Naive thymus-derived CD4-positive, alpha-beta T cell (primary cell): ENCODE data around the gene SLCO4A1. TPM values are rescaled to one million over a fixed set of nuclear protein-coding genes. Genes with fewer than 3 reads are reported as not detected.

Source experiments
- ATAC-seq: fragments of 150-1000 bp; cut with Tn5 transposase; 2 replicates; pipeline ENCODE4 v1.10.0; 2021; ENCODE audit warnings: mild to moderate bottlenecking, moderate library complexity
- CTCF ChIA-PET: fragments of 350-600 bp; sonication (Branson Sonifier 250); formaldehyde crosslinking; loops from one replicate; lab custom pipeline; 2021; ENCODE audit warnings: antibody characterized with exemption; lab: Charles Lee
- POLR2A ChIA-PET: fragments of 350-600 bp; sonication (Branson Sonifier 250); formaldehyde crosslinking; loops from one replicate; lab custom pipeline; 2021; ENCODE audit warnings: antibody characterized with exemption, inconsistent platforms; lab: Charles Lee
- DNase-seq, 9 donors: peaks; one replicate each; pipeline versions ENCODE4 v3.0.0 to v3.0.0-alpha.2; 2020 to 2022; ENCODE audit warnings: mixed read lengths in 1 of 9
- H3K27ac ChIP-seq: one replicate; pipeline ENCODE4 v1.7.0; 2013; ENCODE audit warnings: mild to moderate bottlenecking, low read depth, low read length, moderate library complexity
- H3K27me3 ChIP-seq, 2 donors: one replicate each; pipeline ENCODE4 v1.7.0; 2013; ENCODE audit warnings: low read length in 2 of 2, mild to moderate bottlenecking in 2 of 2, moderate library complexity in 2 of 2; ENCODE audit not compliant: control insufficient read depth in 2 of 2, insufficient read depth in 2 of 2
- H3K36me3 ChIP-seq, 3 experiments: 1 replicate in 2 of 3; 2 replicates in 1 of 3; pipeline ENCODE4 v1.7.0; 2013; ENCODE audit warnings: low read length in 3 of 3, mild to moderate bottlenecking in 3 of 3, moderate library complexity in 1 of 3; ENCODE audit not compliant: insufficient read depth in 3 of 3, control insufficient read depth in 2 of 3
- H3K4me1 ChIP-seq, 2 donors: one replicate each; pipeline ENCODE4 v1.7.0; 2013; ENCODE audit warnings: low read length in 2 of 2, mild to moderate bottlenecking in 2 of 2, moderate library complexity in 1 of 2; ENCODE audit not compliant: control insufficient read depth in 2 of 2, insufficient read depth in 2 of 2
- H3K4me3 ChIP-seq: 2 replicates; pipeline ENCODE4 v1.7.0; 2013; ENCODE audit warnings: mild to moderate bottlenecking, low read length
- H3K9me3 ChIP-seq, 3 experiments: 1 replicate in 2 of 3; 2 replicates in 1 of 3; pipeline ENCODE4 v1.7.0; 2013; ENCODE audit warnings: low read length in 3 of 3; ENCODE audit not compliant: control insufficient read depth in 2 of 3
- H3K27ac Mint-ChIP-seq, 9 donors: one replicate each; pipeline ENCODE4 v1.8.0; 2020 to 2022; ENCODE audit warnings: mixed read lengths in 9 of 9, mild to moderate bottlenecking in 8 of 9, moderate library complexity in 5 of 9, inconsistent platforms in 2 of 9
- H3K27me3 Mint-ChIP-seq, 5 donors: one replicate each; pipeline ENCODE4 v1.8.0; 2021 to 2022; ENCODE audit warnings: mixed read lengths in 5 of 5, mild to moderate bottlenecking in 1 of 5
- H3K36me3 Mint-ChIP-seq, 5 donors: one replicate each; pipeline ENCODE4 v1.8.0; 2020 to 2022; ENCODE audit warnings: mixed read lengths in 5 of 5, mild to moderate bottlenecking in 3 of 5, inconsistent platforms in 1 of 5
- H3K4me1 Mint-ChIP-seq, 7 donors: one replicate each; pipeline ENCODE4 v1.8.0; 2020 to 2022; ENCODE audit warnings: mixed read lengths in 7 of 7, mild to moderate bottlenecking in 3 of 7, inconsistent platforms in 1 of 7
- H3K4me3 Mint-ChIP-seq, 10 donors: one replicate each; pipeline ENCODE4 v1.8.0; 2020 to 2022; ENCODE audit warnings: mild to moderate bottlenecking in 10 of 10, mixed read lengths in 10 of 10, moderate library complexity in 6 of 10, inconsistent platforms in 2 of 10
- H3K9me3 Mint-ChIP-seq, 11 donors: one replicate each; pipeline ENCODE4 v1.8.0; 2020 to 2022; ENCODE audit warnings: mixed read lengths in 11 of 11, mild to moderate bottlenecking in 4 of 11, inconsistent platforms in 1 of 11, moderate library complexity in 1 of 11
- intact Hi-C, 2 donors: fragments of 100-400 bp; cut with micrococcal nuclease; formaldehyde crosslinking; loops; one replicate each; pipeline ENCODE4 v1.15.1; 2023
- polyA plus RNA-seq, 2 donors: library from polyadenylated mRNA; unstranded; fragments of 300-500 nt; fragmentation: Illumina TruSeq; gene quantifications; one replicate each; pipeline ENCODE4 v1.2.3, GENCODE V29; 2021
- total RNA-seq, 6 experiments: library from RNA in 5 of 6; stranded (reverse) in 5 of 6; gene quantifications; 1 replicate in 5 of 6; 2 replicates in 1 of 6; pipeline ENCODE4 v1.2.3 and lab custom pipeline; 2021 to 2026

Gene SLCO4A1
- total and polyA plus RNA-seq, 7 experiments from 2014 or later = 0.36 to 45.5 (median 0.92) TPM

GRCh38 chr20:62644044-62644795 lies 1.9 kb downstream of the SLCO4A1 start:
- Mint-ChIP-seq H3K27me3 (peaks cover 0 to 5% (median 0%) of the 10 kb centered on the region in 5 donors), H3K9me3 (no peaks in the 10 kb centered on the region), H3K36me3 (peaks cover 0 to 2% (median 0%) of the 10 kb centered on the region in 5 donors), H3K27ac (peak overlapping the region in 1 of 9 donors; percentile 52), H3K4me1 (peaks cover 0 to 37% (median 5%) of the 10 kb centered on the region in 7 donors), H3K4me3 (peak overlapping the region in 7 of 10 donors; percentile 9 to 85 (median 66))
- CTCF ChIA-PET = interaction anchor here (0.9 to 1.1 kb wide), 2 partner anchors 8 to 164 kb away, joined by 3 read pairs; no protein-coding TSS in a partner anchor
- H3K4me3 ChIP-seq = no peak overlapping the region
- ATAC-seq = no peak
- H3K27me3 ChIP-seq = no peaks in the 10 kb centered on the region
- POLR2A ChIA-PET = interaction anchor here (1.1 to 2.4 kb wide), 5 partner anchors 8 to 152 kb away, joined by 3 to 19 read pairs (median 9); partner anchors contain the start of gene MRGBP
- H3K9me3 ChIP-seq = no peaks in the 10 kb centered on the region
- DNase-seq = no peak
- intact Hi-C loops = loop anchor here in 1 of 2 donors (5.0 kb wide), 2 partner anchors 163 to 407 kb away; partner anchors contain the start of gene OSBPL2
- H3K36me3 ChIP-seq = no peaks in the 10 kb centered on the region
- peaks cover 11 to 14% of the 10 kb centered on the region in 2 donors for H3K4me1 ChIP-seq
- H3K27ac ChIP-seq = no peak overlapping the region

- POLR2A ChIA-PET = interaction anchor here (1.2 to 2.4 kb wide), 2 partner anchors 149 to 151 kb away, joined by 8 to 9 read pairs; partner anchors contain the start of gene MRGBP
Observed at GRCh38 chr20:62644802-62645496, 2.6 kb downstream of the SLCO4A1 start.

GRCh38 chr20:62645613-62646012 lies 3.3 kb downstream of the SLCO4A1 start:
- no peak overlapping the region for H3K4me3 ChIP-seq
- intact Hi-C loops = no loop called here
- Mint-ChIP-seq H3K9me3 (no peaks in the 10 kb centered on the region), H3K4me3 (peak overlapping the region in 1 of 10 donors; percentile 35), H3K27ac (no peak overlapping the region), H3K36me3 (peaks cover 0 to 2% (median 0%) of the 10 kb centered on the region in 5 donors), H3K27me3 (peaks cover 0 to under 1% (median 0%) of the 10 kb centered on the region in 5 donors), H3K4me1 (peaks cover 0 to 51% (median 14%) of the 10 kb centered on the region in 7 donors)
- H3K27me3 ChIP-seq = no peaks in the 10 kb centered on the region
- no peaks in the 10 kb centered on the region for H3K36me3 ChIP-seq
- no peak for ATAC-seq
- DNase-seq = no peak
- ChIA-PET CTCF (no interaction called here), POLR2A (no interaction called here)
- H3K9me3 ChIP-seq = no peaks in the 10 kb centered on the region
- H3K4me1 ChIP-seq = peaks cover 12 to 17% of the 10 kb centered on the region in 2 donors
- H3K27ac ChIP-seq = no peak overlapping the region

More at GRCh38 chr20:62644802-62645496, 2.6 kb downstream of the SLCO4A1 start:
- Histone ChIP-seq H3K36me3 (no peaks in the 10 kb centered on the region), H3K4me3 (no peak overlapping the region), H3K27me3 (no peaks in the 10 kb centered on the region), H3K9me3 (no peaks in the 10 kb centered on the region), H3K27ac (no peak overlapping the region), H3K4me1 (peaks cover 11 to 14% of the 10 kb centered on the region in 2 donors)
- H3K4me1 Mint-ChIP-seq = peaks cover 0 to 45% (median 8%) of the 10 kb centered on the region in 7 donors
- intact Hi-C loops = loop anchor here in 1 of 2 donors (5.0 kb wide), 2 partner anchors 162 to 408 kb away; partner anchors contain the start of gene OSBPL2
- ATAC-seq (no peak), DNase-seq (no peak)
- peaks cover 0 to 3% (median 0%) of the 10 kb centered on the region in 5 donors for H3K27me3 Mint-ChIP-seq
- H3K4me3 Mint-ChIP-seq = peak overlapping the region in 2 of 10 donors; percentile 36 to 84
- H3K27ac Mint-ChIP-seq = peak overlapping the region in 1 of 9 donors; percentile 52
- H3K9me3 Mint-ChIP-seq = no peaks in the 10 kb centered on the region
- H3K36me3 Mint-ChIP-seq = peaks cover 0 to 2% (median 0%) of the 10 kb centered on the region in 5 donors
- CTCF ChIA-PET = interaction anchor here (0.9 kb wide), 1 partner anchor 163 kb away, joined by 3 read pairs; no protein-coding TSS in a partner anchor

DNA sequence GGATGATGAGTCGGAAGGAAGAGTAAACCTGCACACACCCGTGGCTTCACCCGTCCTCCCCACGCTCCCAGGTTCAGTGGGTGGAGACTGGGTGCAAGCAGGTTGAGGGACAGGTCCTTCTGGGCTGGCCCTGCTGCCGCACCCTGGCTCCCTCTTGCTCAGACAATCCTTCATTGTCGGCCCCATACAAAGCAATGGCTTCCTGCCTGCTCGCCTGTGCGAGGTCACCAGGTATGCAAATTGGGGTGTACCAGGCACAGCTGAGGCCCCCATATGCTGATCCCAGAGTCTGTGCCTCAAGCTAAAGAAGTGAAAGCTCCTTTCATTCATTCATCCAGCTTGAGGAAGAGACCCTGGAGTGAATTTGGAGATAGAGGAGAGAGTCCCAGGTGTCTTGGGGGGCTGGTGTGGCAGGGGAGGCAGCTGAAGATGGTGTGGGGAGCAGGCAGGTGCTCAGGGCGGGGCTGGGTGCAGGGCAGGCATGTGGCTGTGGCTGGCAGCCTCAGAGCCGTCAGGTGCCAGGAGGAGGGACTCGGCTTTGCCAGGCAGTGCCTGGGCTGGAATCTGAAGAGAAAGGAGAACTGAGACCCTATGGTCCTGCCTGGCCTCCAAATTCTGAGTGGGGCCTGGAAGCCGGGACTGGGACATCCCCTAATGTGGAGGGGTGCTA lies 4.7 kb downstream of the SLCO4A1 start:
- H3K4me3 Mint-ChIP-seq = peak overlapping the region in 1 of 10 donors; percentile 35
- Histone ChIP-seq H3K9me3 (no peaks in the 10 kb centered on the region), H3K36me3 (no peaks in the 10 kb centered on the region), H3K4me1 (peaks cover 14 to 16% of the 10 kb centered on the region in 2 donors), H3K27me3 (no peaks in the 10 kb centered on the region), H3K4me3 (no peak overlapping the region), H3K27ac (no peak overlapping the region)
- H3K9me3 Mint-ChIP-seq = no peaks in the 10 kb centered on the region
- POLR2A ChIA-PET = no interaction called here
- peak overlapping the region in 2 of 9 donors; percentile 31 to 58 for H3K27ac Mint-ChIP-seq
- ATAC-seq (no peak), DNase-seq (no peak)
- H3K27me3 Mint-ChIP-seq = no peaks in the 10 kb centered on the region
- peaks cover 8 to 59% (median 22%) of the 10 kb centered on the region in 7 donors for H3K4me1 Mint-ChIP-seq
- intact Hi-C loops = no loop called here
- H3K36me3 Mint-ChIP-seq = peaks cover 0 to 2% (median 0%) of the 10 kb centered on the region in 5 donors
- CTCF ChIA-PET = no interaction called here

GRCh38 chr20:62647521-62648317 lies 5.4 kb downstream of the SLCO4A1 start:
- no peaks in the 10 kb centered on the region for H3K36me3 ChIP-seq
- ATAC-seq = no peak
- Mint-ChIP-seq H3K4me3 (no peak overlapping the region), H3K27ac (peak overlapping the region in 2 of 9 donors; percentile 18 to 41), H3K36me3 (peaks cover 0 to 3% (median 0%) of the 10 kb centered on the region in 5 donors), H3K9me3 (no peaks in the 10 kb centered on the region), H3K4me1 (peaks cover 11 to 66% (median 30%) of the 10 kb centered on the region in 7 donors), H3K27me3 (no peaks in the 10 kb centered on the region)
- intact Hi-C loops = no loop called here
- ChIA-PET CTCF (no interaction called here), POLR2A (no interaction called here)
- H3K4me1 ChIP-seq = peaks cover 20 to 23% of the 10 kb centered on the region in 2 donors
- H3K9me3 ChIP-seq = no peaks in the 10 kb centered on the region
- DNase-seq = no peak
- H3K27me3 ChIP-seq = no peaks in the 10 kb centered on the region
- no peak overlapping the region for H3K27ac ChIP-seq
- H3K4me3 ChIP-seq = no peak overlapping the region
